ENCODE data around the gene THEMIS. TPM values are rescaled to one million over a fixed set of nuclear protein-coding genes. Genes with fewer than 3 reads are reported as not detected.
"Not testable (repeated sequence)": the region's sequence is repeated elsewhere in the genome, so short reads cannot be mapped to it uniquely, and the experiment has no call there.

THEMIS gene
- total RNA-seq, 1 donor, result under 0.01 TPM

- DNase-seq (ENCODE audit: low read depth), result no peak
- no peak overlapping the region for H3K4me3 ChIP-seq (ENCODE audit: low read depth, low read length)
- TF ChIP-seq CTCF (IDR thresholded peaks at IDR 0.05; ENCODE audit: insufficient read depth, low read length), result no peak
Observed at GRCh38 chr6:127902933-127903332, 2.1 kb upstream of the THEMIS start.

- no peak overlapping the region for H3K4me3 ChIP-seq (ENCODE audit: low read depth, low read length)
- no peak for DNase-seq (ENCODE audit: low read depth)
- TF ChIP-seq CTCF (IDR thresholded peaks at IDR 0.05; ENCODE audit: insufficient read depth, low read length), result no peak
Observed at GRCh38 chr6:127897484-127897883, 3.4 kb downstream of the THEMIS start.

GRCh38 chr6:127894051-127894450 lies 6.8 kb downstream of the THEMIS start:
- H3K4me3 ChIP-seq (ENCODE audit: low read depth, low read length), result no peak overlapping the region
- no peak for TF ChIP-seq CTCF (IDR thresholded peaks at IDR 0.05; ENCODE audit: insufficient read depth, low read length)
- DNase-seq (ENCODE audit: low read depth), result no peak

GRCh38 chr6:127893541-127893940 lies 7.3 kb downstream of the THEMIS start:
- TF ChIP-seq CTCF (IDR thresholded peaks at IDR 0.05; ENCODE audit: insufficient read depth, low read length), result no peak
- DNase-seq (ENCODE audit: low read depth), result no peak
- H3K4me3 ChIP-seq (ENCODE audit: low read depth, low read length), result no peak overlapping the region

- no peak overlapping the region for H3K4me3 ChIP-seq (ENCODE audit: low read depth, low read length)
- no peak for DNase-seq (ENCODE audit: low read depth)
- TF ChIP-seq CTCF (IDR thresholded peaks at IDR 0.05; ENCODE audit: insufficient read depth, low read length), result no peak
Observed at GRCh38 chr6:127891731-127892326, 9.0 kb downstream of the THEMIS start.

GRCh38 chr6:127886603-127887002 lies 14.3 kb downstream of the THEMIS start:
- DNase-seq (ENCODE audit: low read depth), result no peak
- no peak for TF ChIP-seq CTCF (IDR thresholded peaks at IDR 0.05; ENCODE audit: insufficient read depth, low read length)
- H3K4me3 ChIP-seq (ENCODE audit: low read depth, low read length), result no peak overlapping the region

- TF ChIP-seq CTCF (IDR thresholded peaks at IDR 0.05; ENCODE audit: insufficient read depth, low read length), result no peak
- no peak overlapping the region for H3K4me3 ChIP-seq (ENCODE audit: low read depth, low read length)
- DNase-seq (ENCODE audit: low read depth), result no peak
Observed at GRCh38 chr6:127884134-127884533, 16.7 kb downstream of the THEMIS start.

GRCh38 chr6:127881949-127882348 lies 18.9 kb downstream of the THEMIS start:
- DNase-seq (ENCODE audit: low read depth); H3K4me3 ChIP-seq (ENCODE audit: low read depth, low read length): not testable (repeated sequence)

Data from fibroblast of the aortic adventitia (primary cell).